Measurements from ENCODE around the gene ATPAF1.
A peak's percentile ranks its signal among the peaks of the same experiment; 100 is the strongest.

GRCh38 chr1:46687093-46687659 is 19.0 kb upstream of the ATPAF1 start:
- no peak for TF ChIP-seq EP300 (IDR thresholded peaks at IDR 0.05)
- TF ChIP-seq CTCF (IDR thresholded peaks at IDR 0.05): no peak
- TF ChIP-seq POLR2AphosphoS5 (IDR thresholded peaks at IDR 0.05): peak; percentile 25 to 70 (median 52)
- no peak for TF ChIP-seq POLR2A (IDR thresholded peaks at IDR 0.05)

All from stomach (tissue), 4 donors.